Panc1 (cell line): Measurements from ENCODE around the gene ANTXR1. TPM values are rescaled to one million over a fixed set of nuclear protein-coding genes. Genes with fewer than 3 reads are reported as not detected.

ENCODE experiments used
- ATAC-seq: fragments of 200-7000 bp; cut with Tn5 transposase; 2 replicates; pipeline ENCODE4 v1.9.1; 2020; ENCODE audit warnings: mild to moderate bottlenecking, moderate library complexity
- BruUV-seq: library from RNA; stranded (reverse); fragments of 400-500 nt; replicated peaks from 2 replicates; lab custom pipeline; 2021; lab: Mats Ljungman, UMichigan
- CTCF ChIA-PET: fragments of 300-600 bp; sonication (Branson Sonifier 250); formaldehyde crosslinking; loops from one replicate; lab custom pipeline; 2022; ENCODE audit warnings: antibody characterized with exemption; lab: Charles Lee
- POLR2A ChIA-PET: fragments of 300-600 bp; sonication (Branson Sonifier 250); formaldehyde crosslinking; loops from one replicate; lab custom pipeline; 2022; ENCODE audit warnings: antibody characterized with exemption; lab: Charles Lee
- DNase-seq: peaks from one replicate; pipeline ENCODE4 v3.0.0-alpha.2; 2010; ENCODE audit warnings: low read depth, low spot score
- H3K27ac ChIP-seq: 2 replicates; pipeline ENCODE4 v1.5.1; 2011; ENCODE audit warnings: mild to moderate bottlenecking, low read length, inconsistent platforms
- H3K27me3 ChIP-seq: fragments of 200-500 bp; sonication (Bioruptor generic); 2 replicates; pipeline ENCODE4 v1.6.0; 2014; ENCODE audit warnings: low read length, inconsistent platforms; ENCODE audit not compliant: control insufficient read depth, insufficient read depth
- H3K36me3 ChIP-seq: fragments of 200-500 bp; sonication (Bioruptor generic); 2 replicates; pipeline ENCODE4 v1.5.1; 2014; ENCODE audit warnings: inconsistent platforms, mild to moderate bottlenecking, low read length, moderate library complexity; ENCODE audit not compliant: control insufficient read depth, insufficient read depth
- H3K4me1 ChIP-seq: 2 replicates; pipeline ENCODE4 v1.5.1; 2011; ENCODE audit warnings: inconsistent platforms, mild to moderate bottlenecking, low read length, moderate library complexity; ENCODE audit not compliant: control insufficient read depth, insufficient read depth
- H3K4me3 ChIP-seq, 2 experiments: 2 replicates each; pipeline ENCODE4 v1.5.1; 2011 to 2012; ENCODE audit warnings: low read depth in 2 of 2, low read length in 2 of 2, mild to moderate bottlenecking in 2 of 2, inconsistent platforms in 1 of 2, moderate library complexity in 1 of 2
- H3K9me3 ChIP-seq: fragments of 200-500 bp; sonication (Bioruptor generic); 2 replicates; pipeline ENCODE4 v1.5.1; 2014; ENCODE audit warnings: low read depth, mild to moderate bottlenecking, inconsistent platforms, low read length, moderate library complexity; ENCODE audit not compliant: control insufficient read depth, insufficient read depth
- CTCF ChIP-seq: fragments of 450-650 bp; IDR thresholded peaks from 2 replicates; pipeline ENCODE4 v1.5.1; 2017; ENCODE audit warnings: mild to moderate bottlenecking
- POLR2AphosphoS5 ChIP-seq: IDR thresholded peaks from 2 replicates; pipeline ENCODE4 v1.6.1; 2012; ENCODE audit warnings: mild to moderate bottlenecking, low read depth, low read length, moderate library complexity
- REST ChIP-seq, 2 experiments: IDR thresholded peaks; 2 replicates each; pipeline ENCODE4 v1.6.1; 2011 to 2012; ENCODE audit warnings: low read depth in 2 of 2, control low read depth in 1 of 2, low read length in 1 of 2, mild to moderate bottlenecking in 1 of 2, moderate library complexity in 1 of 2; ENCODE audit not compliant: insufficient read depth in 1 of 2
- SIN3A ChIP-seq: IDR thresholded peaks from 2 replicates; pipeline ENCODE4 v1.6.1; 2012; ENCODE audit warnings: low read depth, mild to moderate bottlenecking, low read length, moderate library complexity, borderline replicate concordance; ENCODE audit not compliant: insufficient read depth
- TCF7L2 ChIP-seq: IDR thresholded peaks from 2 replicates; pipeline ENCODE4 v1.6.1; 2011; ENCODE audit warnings: mild to moderate bottlenecking, low read depth, low read length, inconsistent platforms
- in situ Hi-C: cut with HindIII; loops from 2 replicates; pipeline ENCODE4 v1.10.0; 2016; ENCODE audit warnings: low sequenced_read_pairs, low pct_unique_long_range_greater_than_20kb
- intact Hi-C: fragments of 100-400 bp; cut with micrococcal nuclease; formaldehyde crosslinking; loops from one replicate; pipeline ENCODE4 v1.10.0; 2022; ENCODE audit not compliant: unreplicated experiment
- total RNA-seq: library from RNA; stranded (reverse); gene quantifications from one replicate; pipeline ENCODE4 v1.2.1, GENCODE V29; 2021; ENCODE audit not compliant: unreplicated experiment

The ANTXR1 gene
- total RNA-seq, 1 experiment from 2014 or later: 132 TPM

GRCh38 chr2:69202327-69202726 is 189.3 kb downstream of the ANTXR1 start:
- Histone ChIP-seq H3K27ac (no peak overlapping the region; the same call in 1 of the 2 replicates), H3K36me3 (peaks cover 3% of the 10 kb centered on the region; the same call in 1 of the 2 replicates), H3K4me1 (no peaks in the 10 kb centered on the region), H3K4me3 (no peak overlapping the region), H3K27me3 (no peaks in the 10 kb centered on the region), H3K9me3 (peaks cover 5% of the 10 kb centered on the region; the same call in 1 of the 2 replicates)
- CTCF ChIA-PET: no interaction called here
- POLR2A ChIA-PET: no interaction called here
- in situ Hi-C loops (no loop called here), intact Hi-C loops (no loop called here)
- no peak for ATAC-seq
- no peak for DNase-seq
- TF ChIP-seq POLR2AphosphoS5: no peak
- no peak for TF ChIP-seq REST (IDR thresholded peaks at IDR 0.05; ENCODE audit: insufficient read depth in 1 of 2, low read depth in 2 of 2, low read length in 1 of 2)
- no peak for TF ChIP-seq CTCF
- no peak for TF ChIP-seq TCF7L2
- no peak for TF ChIP-seq SIN3A
- BruUV-seq: no TSS peak

GRCh38 chr2:69203166-69203985 is 190.4 kb downstream of the ANTXR1 start:
- intact Hi-C loops (no loop called here), in situ Hi-C loops (no loop called here)
- DNase-seq: no peak
- ChIA-PET CTCF (no interaction called here), POLR2A (interaction anchor here (0.6 kb wide), 1 partner anchor 47 kb away, joined by 3 read pairs; no protein-coding TSS in a partner anchor)
- BruUV-seq: no TSS peak
- no peak for ATAC-seq
- Histone ChIP-seq H3K36me3 (peaks cover 3% of the 10 kb centered on the region; the same call in 1 of the 2 replicates), H3K27me3 (no peaks in the 10 kb centered on the region), H3K4me3 (no peak overlapping the region), H3K4me1 (no peaks in the 10 kb centered on the region), H3K9me3 (peaks cover 6% of the 10 kb centered on the region; the same call in 1 of the 2 replicates), H3K27ac (no peak overlapping the region)
- TF ChIP-seq SIN3A (no peak), TCF7L2 (no peak), CTCF (no peak), REST (IDR thresholded peaks at IDR 0.05; ENCODE audit: insufficient read depth in 1 of 2, low read depth in 2 of 2, low read length in 1 of 2) (no peak)
